Heart left ventricle (tissue), 13 donors: ENCODE data around the gene KDM3A.

Experiments used
- POLR2A ChIP-seq, 2 donors: fragments of 450-650 bp; IDR thresholded peaks; one replicate each; pipeline ENCODE4 v1.6.1; 2017; ENCODE audit warnings: antibody characterized with exemption in 2 of 2, mild to moderate bottlenecking in 2 of 2, moderate library complexity in 2 of 2
- TF ChIP-seq, protein P1 (sequence below), 12 donors: fragments of 200-600 bp; sonication (generic) in 4 of 12; IDR thresholded peaks; one replicate each; pipeline versions ENCODE4 v1.5.0 to v1.8.0; 2018 to 2022; ENCODE audit warnings: antibody characterized with exemption in 12 of 12, mild to moderate bottlenecking in 5 of 12
- donor health status: ischemic (EF 13 %, LVEDD 7.1; RV severe dilation, severe dysfunction).
- donor health status: DM: no; HTN: yes; CAD: no.
- donor health status: DM: no; HTN: no; CAD: no.
- donor health status: ischemic (EF 25% LVEDD 6.9; RV normal size, moderate dysfunction).
- donor health status: ischemic (EF 25% LVEDD 5.7; RV mildly dilated, moderate dysfunction).
- donor health status: ischemic (EF 35%, LVEDD 5.7; RV mildly dilated, moderate dysfunction).
- donor health status: nonischemic (EF 11% LVEDD 7.7; RV severe dilation, severe dysfunction).
- donor health status: DM: yes; HTN: yes; CAD: no.
- donor health status: PGD.
- donor health status: ischemic (EF 29% LVEDD 5.4; RV normal size, mild dysfunction).
- donor health status: nonischemic (EF 23%, LVEDD 6.1; RV moderate dilation, normal function).

DNA sequence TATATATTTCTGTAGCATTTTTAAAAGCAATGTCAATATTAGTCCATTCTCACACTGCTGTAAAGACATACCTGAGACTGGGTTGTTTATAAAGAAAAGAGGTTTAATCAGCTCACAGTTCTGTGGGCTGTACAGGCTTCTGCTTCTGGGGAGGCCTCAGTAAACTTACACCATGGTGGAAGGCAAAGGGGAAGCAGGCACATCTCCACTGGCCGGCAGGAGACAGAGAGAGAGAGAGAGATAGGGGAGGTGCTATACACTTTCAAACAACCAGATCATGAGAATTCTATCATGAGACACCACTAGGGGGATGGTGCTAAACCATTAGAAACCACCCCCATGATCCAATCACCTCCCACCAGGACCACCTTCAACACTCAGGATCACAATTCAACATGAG, 79.0 kb downstream of the KDM3A start:
- TF ChIP-seq, protein P1, sequence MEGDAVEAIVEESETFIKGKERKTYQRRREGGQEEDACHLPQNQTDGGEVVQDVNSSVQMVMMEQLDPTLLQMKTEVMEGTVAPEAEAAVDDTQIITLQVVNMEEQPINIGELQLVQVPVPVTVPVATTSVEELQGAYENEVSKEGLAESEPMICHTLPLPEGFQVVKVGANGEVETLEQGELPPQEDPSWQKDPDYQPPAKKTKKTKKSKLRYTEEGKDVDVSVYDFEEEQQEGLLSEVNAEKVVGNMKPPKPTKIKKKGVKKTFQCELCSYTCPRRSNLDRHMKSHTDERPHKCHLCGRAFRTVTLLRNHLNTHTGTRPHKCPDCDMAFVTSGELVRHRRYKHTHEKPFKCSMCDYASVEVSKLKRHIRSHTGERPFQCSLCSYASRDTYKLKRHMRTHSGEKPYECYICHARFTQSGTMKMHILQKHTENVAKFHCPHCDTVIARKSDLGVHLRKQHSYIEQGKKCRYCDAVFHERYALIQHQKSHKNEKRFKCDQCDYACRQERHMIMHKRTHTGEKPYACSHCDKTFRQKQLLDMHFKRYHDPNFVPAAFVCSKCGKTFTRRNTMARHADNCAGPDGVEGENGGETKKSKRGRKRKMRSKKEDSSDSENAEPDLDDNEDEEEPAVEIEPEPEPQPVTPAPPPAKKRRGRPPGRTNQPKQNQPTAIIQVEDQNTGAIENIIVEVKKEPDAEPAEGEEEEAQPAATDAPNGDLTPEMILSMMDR (IDR thresholded peaks at IDR 0.05): no peak
- no peak for TF ChIP-seq POLR2A (IDR thresholded peaks at IDR 0.05)
